ENCODE measurements around the gene UBR2. TPM values are rescaled to one million over a fixed set of nuclear protein-coding genes. Genes with fewer than 3 reads are reported as not detected.

UBR2 gene
- total and polyA plus RNA-seq, 2 of the 13 experiments (the other 11 are each of a cell fraction or from before 2014, with no cell fraction given), result 17.6 to 29.3 TPM

- peak; percentile 67; the same call in 1 of the 2 replicates for TF ChIP-seq HOMEZ (CRISPR knock-in tag; IDR thresholded peaks at IDR 0.05; ENCODE audit: low read depth)
- no peak for TF ChIP-seq ZNF740 (CRISPR knock-in tag; IDR thresholded peaks at IDR 0.05)
- TF ChIP-seq FOXA3 (CRISPR knock-in tag; IDR thresholded peaks at IDR 0.05), result no peak
- TF ChIP-seq ZNF441 (CRISPR knock-in tag; IDR thresholded peaks at IDR 0.05; ENCODE audit: borderline replicate concordance), result no peak; the same call in 1 of the 2 replicates
- TF ChIP-seq MAZ (IDR thresholded peaks at IDR 0.05; ENCODE audit: borderline replicate concordance, low read depth, low read length), result no peak
- 0 out of 2 replicates have a peak, but pooled peaks have one; percentile 62 for TF ChIP-seq MAZ (CRISPR knock-in tag; IDR thresholded peaks at IDR 0.05; ENCODE audit: low read depth)
- TF ChIP-seq TRIM24 (CRISPR knock-in tag; IDR thresholded peaks at IDR 0.05), result no peak
- TF ChIP-seq CBX5 (CRISPR knock-in tag; IDR thresholded peaks at IDR 0.05; ENCODE audit: borderline replicate concordance), result peak; percentile 34; the same call in 1 of the 2 replicates
- TF ChIP-seq KAT7 (CRISPR knock-in tag; IDR thresholded peaks at IDR 0.05; ENCODE audit: borderline replicate concordance), result peak; percentile 54; the same call in 1 of the 2 replicates
- TF ChIP-seq TCF7L2 (IDR thresholded peaks at IDR 0.05; ENCODE audit: low read depth, low read length), result no peak
- TF ChIP-seq MNT (IDR thresholded peaks at IDR 0.05), result 0 out of 2 replicates have a peak, but pooled peaks have one; percentile 8
- 0 out of 2 replicates have a peak, but pooled peaks have one; percentile 42 for TF ChIP-seq KMT2A (CRISPR knock-in tag; IDR thresholded peaks at IDR 0.05)
- 0 out of 2 replicates have a peak, but pooled peaks have one; percentile 27 for TF ChIP-seq TFDP2 (CRISPR knock-in tag; IDR thresholded peaks at IDR 0.05)
- peak; percentile 77 for TF ChIP-seq THAP11 (CRISPR knock-in tag; IDR thresholded peaks at IDR 0.05)
- no peak for TF ChIP-seq GRHL1 (CRISPR knock-in tag; conservative IDR thresholded peaks at IDR 0.05)
- TF ChIP-seq WIZ (CRISPR knock-in tag; IDR thresholded peaks at IDR 0.05), result no peak
- no peak for TF ChIP-seq PHF20 (CRISPR knock-in tag; IDR thresholded peaks at IDR 0.05)
- TF ChIP-seq ZNF850 (CRISPR knock-in tag; conservative IDR thresholded peaks at IDR 0.05), result no peak
- no peak for TF ChIP-seq IKZF1 (IDR thresholded peaks at IDR 0.05)
- no peak for TF ChIP-seq ZFP36L1 (CRISPR knock-in tag; IDR thresholded peaks at IDR 0.05)
- TF ChIP-seq ZNF44 (CRISPR knock-in tag; IDR thresholded peaks at IDR 0.05), result no peak
- 0 out of 4 replicates have a peak, but pooled peaks of 1 of the 2 experiments have one; percentile 43 for TF ChIP-seq KLF16 (CRISPR knock-in tag; IDR thresholded peaks at IDR 0.05)
- TF ChIP-seq ZNF607 (CRISPR knock-in tag; IDR thresholded peaks at IDR 0.05; ENCODE audit: borderline replicate concordance), result no peak; the same call in 1 of the 2 replicates
Observed at GRCh38 chr6:42547407-42548329, 16.2 kb upstream of the UBR2 start (continued).
